HepG2 (cell line): Measurements from ENCODE around the gene CDC20. TPM values are rescaled to one million over a fixed set of nuclear protein-coding genes. Genes with fewer than 3 reads are reported as not detected.

Experiments used
- BRD4 ChIP-seq: sonication (generic); formaldehyde crosslinking; IDR thresholded peaks from 2 replicates; pipeline ENCODE4 v1.4.0; 2020; ENCODE audit warnings: missing genetic modification reagents
- CBX1 ChIP-seq: IDR thresholded peaks from one replicate; pipeline ENCODE4 v1.6.1; 2016; ENCODE audit warnings: antibody characterized with exemption, low read depth
- CREB1 ChIP-seq, 2 experiments: fragments of 450-650 bp in 1 of 2; IDR thresholded peaks; 2 replicates each; pipeline ENCODE4 v1.6.1; 2016 to 2017; ENCODE audit warnings: control low read depth in 1 of 2, mild to moderate bottlenecking in 1 of 2, missing compliant biosample characterization in 1 of 2, missing genetic modification characterization in 1 of 2
- DR1 ChIP-seq: sonication (generic); formaldehyde crosslinking; IDR thresholded peaks from 2 replicates; pipeline ENCODE4 v1.8.0; 2021; ENCODE audit warnings: mild to moderate bottlenecking, missing genetic modification reagents, inconsistent platforms
- EED ChIP-seq: sonication (generic); formaldehyde crosslinking; IDR thresholded peaks from 2 replicates; pipeline ENCODE4 v1.5.0; 2020; ENCODE audit warnings: mild to moderate bottlenecking, missing genetic modification reagents
- EP300 ChIP-seq, 3 experiments: sonication (generic) in 1 of 3; formaldehyde crosslinking in 1 of 3; IDR thresholded peaks; 2 replicates each; pipeline versions ENCODE4 v1.5.1 to v1.6.1; 2011 to 2020; ENCODE audit warnings: low read depth in 2 of 3, low read length in 2 of 3, borderline replicate concordance in 1 of 3, improper control_type of control experiment in 1 of 3, mild to moderate bottlenecking in 1 of 3, missing genetic modification reagents in 1 of 3, moderate library complexity in 1 of 3
- FIP1L1 ChIP-seq: fragments of 200-400 bp; formaldehyde crosslinking; IDR thresholded peaks from 2 replicates; pipeline ENCODE4 v1.6.1; 2018; ENCODE audit warnings: low read depth, mild to moderate bottlenecking, low read length, moderate library complexity, borderline replicate concordance; ENCODE audit not compliant: insufficient read depth
- HNRNPLL ChIP-seq: fragments of 200-400 bp; formaldehyde crosslinking; IDR thresholded peaks from 2 replicates; pipeline ENCODE4 v1.6.1; 2017; ENCODE audit warnings: mild to moderate bottlenecking, low read depth, low read length; ENCODE audit not compliant: poor library complexity, severe bottlenecking
- KAT2B ChIP-seq: fragments of 150-350 bp; IDR thresholded peaks from 2 replicates; pipeline ENCODE4 v1.6.1; 2014; ENCODE audit warnings: low read depth, low read length, borderline replicate concordance
- NFIC ChIP-seq: IDR thresholded peaks from 2 replicates; pipeline ENCODE4 v1.6.1; 2012; ENCODE audit warnings: mild to moderate bottlenecking, low read length, inconsistent platforms
- NR2F1 ChIP-seq, 2 experiments: fragments of 450-650 bp in 1 of 2; formaldehyde crosslinking in 1 of 2; IDR thresholded peaks; 2 replicates each; pipeline versions ENCODE4 v1.5.0 to v1.6.1; 2016 to 2020; ENCODE audit warnings: mild to moderate bottlenecking in 1 of 2, missing compliant biosample characterization in 1 of 2, missing genetic modification reagents in 1 of 2, moderate library complexity in 1 of 2
- RARA ChIP-seq: IDR thresholded peaks from 2 replicates; pipeline ENCODE4 v1.6.1; 2016; ENCODE audit warnings: missing genetic modification reagents, missing compliant biosample characterization
- SALL2 ChIP-seq: sonication (generic); formaldehyde crosslinking; IDR thresholded peaks from 2 replicates; pipeline ENCODE4 v1.8.1; 2023; ENCODE audit warnings: mild to moderate bottlenecking, missing genetic modification reagents, inconsistent platforms
- SRSF4 ChIP-seq: fragments of 200-400 bp; formaldehyde crosslinking; IDR thresholded peaks from one replicate; pipeline ENCODE4 v1.6.1; 2018; ENCODE audit warnings: mild to moderate bottlenecking, low read depth, low read length, moderate library complexity; ENCODE audit not compliant: poor library complexity, severe bottlenecking
- TCF7 ChIP-seq: sonication (generic); IDR thresholded peaks from 2 replicates; pipeline ENCODE4 v1.6.1; 2016; ENCODE audit warnings: antibody characterized with exemption, low read depth
- THAP11 ChIP-seq: IDR thresholded peaks from 2 replicates; pipeline ENCODE4 v1.6.1; 2016; ENCODE audit warnings: missing biosample characterization, missing genetic modification reagents
- XBP1 ChIP-seq: sonication (generic); formaldehyde crosslinking; IDR thresholded peaks from 2 replicates; pipeline ENCODE4 v1.5.0; 2020; ENCODE audit warnings: missing genetic modification reagents
- ZBTB21 ChIP-seq: sonication (generic); formaldehyde crosslinking; IDR thresholded peaks from 2 replicates; pipeline ENCODE4 v1.4.0; 2020; ENCODE audit warnings: missing genetic modification reagents
- ZMYM3 ChIP-seq: sonication (generic); formaldehyde crosslinking; IDR thresholded peaks from 2 replicates; pipeline ENCODE4 v1.5.1; 2020; ENCODE audit warnings: mild to moderate bottlenecking, missing genetic modification reagents
- ZNF501 ChIP-seq: sonication (generic); formaldehyde crosslinking; IDR thresholded peaks from 2 replicates; pipeline ENCODE4 v1.5.1; 2020; ENCODE audit warnings: mild to moderate bottlenecking, moderate library complexity, missing genetic modification reagents
- ZNF564 ChIP-seq: sonication (generic); formaldehyde crosslinking; IDR thresholded peaks from 2 replicates; pipeline ENCODE4 v1.8.1; 2023; ENCODE audit warnings: mild to moderate bottlenecking, missing genetic modification reagents
- polyA plus RNA-seq, 8 experiments: library from polyadenylated mRNA; depleted of rRNA in 3 of 8; stranded (reverse) in 7 of 8; unstranded in 1 of 8; fragments of >200 nt; fragmentation: Illumina TruSeq in 4 of 8; extraction: Trizol in 4 of 8; gene quantifications; 2 replicates each; pipeline versions ENCODE4 v1.2.1 to v1.2.3, GENCODE V29; 2011 to 2016; ENCODE audit warnings: low read depth in 4 of 8, missing spikeins in 1 of 8, mixed read lengths in 1 of 8; ENCODE audit not compliant: insufficient read depth in 1 of 8
- total RNA-seq, 5 experiments: library from RNA; depleted of rRNA; stranded (reverse); fragments of >200 nt; fragmentation: Illumina TruSeq; extraction: Trizol; gene quantifications; 2 replicates each; pipeline ENCODE4 v1.2.3, GENCODE V29; 2016; ENCODE audit warnings: low read depth in 1 of 5
- TF ChIP-seq, protein P1 (sequence below): sonication (generic); formaldehyde crosslinking; IDR thresholded peaks from 2 replicates; pipeline ENCODE4 v1.4.0; 2020; ENCODE audit warnings: mild to moderate bottlenecking, low read depth, missing genetic modification reagents
- TF ChIP-seq, protein P2 (sequence below): IDR thresholded peaks from 2 replicates; pipeline ENCODE4 v1.6.1; 2012; ENCODE audit warnings: inconsistent platforms
- TF ChIP-seq, protein P3 (sequence below), 2 experiments: sonication (generic) in 1 of 2; formaldehyde crosslinking in 1 of 2; IDR thresholded peaks; 2 replicates each; pipeline versions ENCODE4 v1.6.1 to v1.9.0; 2014 to 2022; ENCODE audit warnings: antibody characterized with exemption in 1 of 2, borderline replicate concordance in 1 of 2, inconsistent platforms in 1 of 2, low read depth in 1 of 2, missing genetic modification reagents in 1 of 2

Gene CDC20
- total and polyA plus RNA-seq, 2 of the 13 experiments (the other 11 are each of a cell fraction or from before 2014, with no cell fraction given): 57.9 to 90.0 TPM

DNA sequence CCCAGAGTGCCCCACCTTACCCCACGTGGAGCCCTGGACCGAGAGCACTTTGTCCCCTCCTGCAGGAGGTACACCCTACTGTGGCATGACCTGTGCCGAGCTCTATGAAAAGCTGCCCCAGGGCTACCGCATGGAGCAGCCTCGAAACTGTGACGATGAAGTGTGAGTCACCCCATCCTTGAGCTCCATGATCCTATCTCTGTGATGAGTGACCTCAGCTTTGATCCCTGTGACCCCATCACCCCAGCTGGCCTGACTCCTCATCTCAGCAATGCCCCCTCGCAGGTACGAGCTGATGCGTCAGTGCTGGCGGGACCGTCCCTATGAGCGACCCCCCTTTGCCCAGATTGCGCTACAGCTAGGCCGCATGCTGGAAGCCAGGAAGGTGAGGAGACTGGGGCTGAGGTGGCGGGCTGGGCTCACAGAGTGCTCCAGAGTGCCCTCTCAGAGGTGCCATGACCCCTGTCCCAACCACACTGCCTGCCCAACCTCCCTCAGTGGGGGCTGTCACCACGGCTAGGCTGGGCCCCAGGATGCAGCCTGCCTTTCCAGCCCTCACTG is 37.4 kb upstream of the CDC20 start (continued):
- no peak for TF ChIP-seq SALL2
- no peak for TF ChIP-seq DR1 (CRISPR knock-in tag)
- peak; percentile 52 for TF ChIP-seq RARA (CRISPR knock-in tag)
- TF ChIP-seq EED: no peak
- no peak for TF ChIP-seq BRD4 (CRISPR knock-in tag)
- TF ChIP-seq FIP1L1: no peak
- TF ChIP-seq, protein P1, sequence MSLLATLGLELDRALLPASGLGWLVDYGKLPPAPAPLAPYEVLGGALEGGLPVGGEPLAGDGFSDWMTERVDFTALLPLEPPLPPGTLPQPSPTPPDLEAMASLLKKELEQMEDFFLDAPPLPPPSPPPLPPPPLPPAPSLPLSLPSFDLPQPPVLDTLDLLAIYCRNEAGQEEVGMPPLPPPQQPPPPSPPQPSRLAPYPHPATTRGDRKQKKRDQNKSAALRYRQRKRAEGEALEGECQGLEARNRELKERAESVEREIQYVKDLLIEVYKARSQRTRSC (CRISPR knock-in tag): no peak
- TF ChIP-seq THAP11 (CRISPR knock-in tag): no peak
- TF ChIP-seq KAT2B: no peak
- peak; percentile 66; the same call in 1 of the 2 replicates for TF ChIP-seq TCF7
- no peak for TF ChIP-seq CBX1
- TF ChIP-seq, protein P2, sequence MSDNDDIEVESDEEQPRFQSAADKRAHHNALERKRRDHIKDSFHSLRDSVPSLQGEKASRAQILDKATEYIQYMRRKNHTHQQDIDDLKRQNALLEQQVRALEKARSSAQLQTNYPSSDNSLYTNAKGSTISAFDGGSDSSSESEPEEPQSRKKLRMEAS: no peak
- TF ChIP-seq, protein P3, sequence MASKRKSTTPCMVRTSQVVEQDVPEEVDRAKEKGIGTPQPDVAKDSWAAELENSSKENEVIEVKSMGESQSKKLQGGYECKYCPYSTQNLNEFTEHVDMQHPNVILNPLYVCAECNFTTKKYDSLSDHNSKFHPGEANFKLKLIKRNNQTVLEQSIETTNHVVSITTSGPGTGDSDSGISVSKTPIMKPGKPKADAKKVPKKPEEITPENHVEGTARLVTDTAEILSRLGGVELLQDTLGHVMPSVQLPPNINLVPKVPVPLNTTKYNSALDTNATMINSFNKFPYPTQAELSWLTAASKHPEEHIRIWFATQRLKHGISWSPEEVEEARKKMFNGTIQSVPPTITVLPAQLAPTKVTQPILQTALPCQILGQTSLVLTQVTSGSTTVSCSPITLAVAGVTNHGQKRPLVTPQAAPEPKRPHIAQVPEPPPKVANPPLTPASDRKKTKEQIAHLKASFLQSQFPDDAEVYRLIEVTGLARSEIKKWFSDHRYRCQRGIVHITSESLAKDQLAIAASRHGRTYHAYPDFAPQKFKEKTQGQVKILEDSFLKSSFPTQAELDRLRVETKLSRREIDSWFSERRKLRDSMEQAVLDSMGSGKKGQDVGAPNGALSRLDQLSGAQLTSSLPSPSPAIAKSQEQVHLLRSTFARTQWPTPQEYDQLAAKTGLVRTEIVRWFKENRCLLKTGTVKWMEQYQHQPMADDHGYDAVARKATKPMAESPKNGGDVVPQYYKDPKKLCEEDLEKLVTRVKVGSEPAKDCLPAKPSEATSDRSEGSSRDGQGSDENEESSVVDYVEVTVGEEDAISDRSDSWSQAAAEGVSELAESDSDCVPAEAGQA (IDR thresholded peaks at IDR 0.05; ENCODE audit: low read depth): no peak
- TF ChIP-seq, protein P3 (CRISPR knock-in tag; IDR thresholded peaks at IDR 0.05; ENCODE audit: borderline replicate concordance): no peak
- TF ChIP-seq EP300 (IDR thresholded peaks at IDR 0.05; ENCODE audit: low read depth in 2 of 2, low read length in 2 of 2): peak in 1 of 2 experiments; percentile 20; a peak in 1 of 4 replicates
- no peak for TF ChIP-seq EP300 (CRISPR knock-in tag; IDR thresholded peaks at IDR 0.05; ENCODE audit: borderline replicate concordance)
- TF ChIP-seq ZNF564: no peak
- TF ChIP-seq NR2F1 (CRISPR knock-in tag; IDR thresholded peaks at IDR 0.05): peak; percentile 79 to 94
- no peak for TF ChIP-seq NFIC
- TF ChIP-seq ZNF501 (CRISPR knock-in tag): no peak
- no peak for TF ChIP-seq SRSF4
- TF ChIP-seq CREB1 (IDR thresholded peaks at IDR 0.05): peak; percentile 78
- 0 out of 2 replicates have a peak, but pooled peaks have one; percentile 37 for TF ChIP-seq CREB1 (CRISPR knock-in tag; IDR thresholded peaks at IDR 0.05)
- no peak for TF ChIP-seq ZMYM3 (CRISPR knock-in tag)
- peak; percentile 29 for TF ChIP-seq HNRNPLL
- 0 out of 2 replicates have a peak, but pooled peaks have one; percentile 41 for TF ChIP-seq ZBTB21 (CRISPR knock-in tag)
- no peak for TF ChIP-seq XBP1 (CRISPR knock-in tag)
